GM23338 (cell line): ENCODE data around the gene PSMD14. TPM values are rescaled to one million over a fixed set of nuclear protein-coding genes. Genes with fewer than 3 reads are reported as not detected.
A peak's percentile ranks its signal among the peaks of the same experiment; 100 is the strongest.

ENCODE experiments used
- ATAC-seq: fragments of 200-7000 bp; cut with Tn5 transposase; 3 replicates; pipeline ENCODE4 v1.9.1; 2020
- DNase-seq: peaks from one replicate; pipeline ENCODE4 v3.0.0-alpha.2; 2015; ENCODE audit warnings: low spot score
- H2AFZ ChIP-seq: fragments of 200-600 bp; sonication (generic); 2 replicates; pipeline ENCODE4 v1.8.0; 2016; ENCODE audit warnings: antibody characterized with exemption, mild to moderate bottlenecking, moderate library complexity
- H3F3A ChIP-seq: fragments of 200-600 bp; sonication (generic); replicated peaks from 2 replicates; pipeline ENCODE4 v1.8.0; 2017; ENCODE audit warnings: antibody characterized with exemption, mixed run types, low read depth
- H3K27ac ChIP-seq: fragments of 200-600 bp; sonication (generic); 2 replicates; pipeline ENCODE4 v1.6.1; 2016; ENCODE audit warnings: low read depth
- H3K27me3 ChIP-seq: fragments of 200-600 bp; sonication (generic); 2 replicates; pipeline ENCODE4 v1.8.0; 2016; ENCODE audit warnings: mild to moderate bottlenecking, mixed run types, moderate library complexity; ENCODE audit not compliant: insufficient read depth
- H3K36me3 ChIP-seq: fragments of 200-600 bp; sonication (generic); 2 replicates; pipeline ENCODE4 v1.8.0; 2016; ENCODE audit warnings: mild to moderate bottlenecking; ENCODE audit not compliant: insufficient read depth
- H3K4me1 ChIP-seq: fragments of 200-600 bp; sonication (generic); 2 replicates; pipeline ENCODE4 v1.8.0; 2016; ENCODE audit warnings: mild to moderate bottlenecking, moderate library complexity; ENCODE audit not compliant: insufficient read depth
- H3K4me2 ChIP-seq: fragments of 200-600 bp; sonication (generic); 2 replicates; pipeline ENCODE4 v1.7.1; 2017; ENCODE audit warnings: mixed run types
- H3K4me3 ChIP-seq: fragments of 200-600 bp; sonication (generic); 2 replicates; pipeline ENCODE4 v1.6.1; 2016; ENCODE audit warnings: mixed run types
- H3K79me2 ChIP-seq: fragments of 200-600 bp; sonication (generic); replicated peaks from 2 replicates; pipeline ENCODE4 v1.8.0; 2017; ENCODE audit warnings: mild to moderate bottlenecking; ENCODE audit not compliant: insufficient read depth
- H3K9me2 ChIP-seq: fragments of 200-600 bp; sonication (generic); 2 replicates; pipeline ENCODE4 v1.8.0; 2017; ENCODE audit not compliant: insufficient read depth
- H4K20me1 ChIP-seq: fragments of 200-600 bp; sonication (generic); replicated peaks from 2 replicates; pipeline ENCODE4 v1.8.0; 2017; ENCODE audit warnings: mild to moderate bottlenecking; ENCODE audit not compliant: insufficient read depth
- H3K27ac Mint-ChIP-seq: 2 replicates; pipeline ENCODE4 v1.8.0; 2020; ENCODE audit warnings: inconsistent platforms, mild to moderate bottlenecking, moderate library complexity, mixed read lengths
- H3K27me3 Mint-ChIP-seq: 3 replicates; pipeline ENCODE4 v1.8.0; 2022; ENCODE audit warnings: low read depth, mild to moderate bottlenecking, moderate library complexity, mixed read lengths, inconsistent platforms; ENCODE audit not compliant: insufficient read depth, poor library complexity
- H3K36me3 Mint-ChIP-seq: 3 replicates; pipeline ENCODE4 v1.8.0; 2021; ENCODE audit warnings: low read depth, mild to moderate bottlenecking, inconsistent platforms, moderate library complexity, mixed read lengths
- H3K4me1 Mint-ChIP-seq: 3 replicates; pipeline ENCODE4 v1.8.0; 2020; ENCODE audit warnings: mild to moderate bottlenecking, inconsistent platforms, mixed read lengths
- H3K4me3 Mint-ChIP-seq: 3 replicates; pipeline ENCODE4 v1.8.0; 2021; ENCODE audit warnings: moderate library complexity, mild to moderate bottlenecking, inconsistent platforms, mixed read lengths
- H3K9me3 Mint-ChIP-seq: 3 replicates; pipeline ENCODE4 v1.8.0; 2020; ENCODE audit warnings: moderate library complexity, mild to moderate bottlenecking, inconsistent platforms, mixed read lengths
- CREB1 ChIP-seq: fragments of 250-450 bp; sonication (Bioruptor Pico); IDR thresholded peaks from 2 replicates; pipeline ENCODE4 v1.5.0; 2020; ENCODE audit warnings: low read depth, mild to moderate bottlenecking, moderate library complexity
- CTCF ChIP-seq, 2 experiments: fragments of 200-600 bp in 1 of 2; sonication (generic) in 1 of 2; conservative IDR thresholded peaks; 2 replicates each; pipeline versions ENCODE4 v1.5.1 to v1.6.1; 2016 to 2017; ENCODE audit warnings: antibody characterized with exemption in 2 of 2, low read depth in 2 of 2, mild to moderate bottlenecking in 2 of 2, moderate library complexity in 1 of 2
- EZH2 ChIP-seq: fragments of 200-600 bp; sonication (generic); IDR thresholded peaks from one replicate; pipeline ENCODE4 v1.8.0; 2017; ENCODE audit warnings: antibody characterized with exemption, mild to moderate bottlenecking, low read depth; ENCODE audit not compliant: unreplicated experiment
- EZH2phosphoT487 ChIP-seq: fragments of 200-600 bp; sonication (generic); IDR thresholded peaks from one replicate; pipeline ENCODE4 v1.8.1; 2018; ENCODE audit warnings: antibody characterized with exemption; ENCODE audit not compliant: unreplicated experiment
- JUNB ChIP-seq: IDR thresholded peaks from one replicate; pipeline ENCODE4 v1.6.1; 2016; ENCODE audit warnings: antibody characterized with exemption; ENCODE audit not compliant: unreplicated experiment
- NANOG ChIP-seq: IDR thresholded peaks from 2 replicates; pipeline ENCODE4 v1.6.1; 2016; ENCODE audit warnings: antibody characterized with exemption, borderline replicate concordance
- POLR2AphosphoS5 ChIP-seq: IDR thresholded peaks from 2 replicates; pipeline ENCODE4 v1.6.1; 2016; ENCODE audit warnings: antibody characterized with exemption, low read depth
- REST ChIP-seq: IDR thresholded peaks from one replicate; pipeline ENCODE4 v1.6.1; 2018; ENCODE audit warnings: antibody characterized with exemption; ENCODE audit not compliant: unreplicated experiment
- STAT1 ChIP-seq: IDR thresholded peaks from one replicate; pipeline ENCODE4 v1.6.1; 2016; ENCODE audit warnings: antibody characterized with exemption; ENCODE audit not compliant: unreplicated experiment
- ZNF114 ChIP-seq: fragments of 250-450 bp; sonication (Bioruptor Pico); IDR thresholded peaks from 2 replicates; pipeline ENCODE4 v1.5.0; 2020; ENCODE audit warnings: mild to moderate bottlenecking, moderate library complexity
- ZNF331 ChIP-seq: fragments of 250-450 bp; sonication (Bioruptor Pico); IDR thresholded peaks from 2 replicates; pipeline ENCODE4 v1.5.0; 2020; ENCODE audit warnings: low read depth, mild to moderate bottlenecking, moderate library complexity
- polyA plus RNA-seq: library from polyadenylated mRNA; unstranded; fragments of >200 nt; fragmentation: Nextera tagmentation; extraction: Ambion mirVana; gene quantifications from 2 replicates; pipeline ENCODE4 v1.2.1, GENCODE V29; 2016
- total RNA-seq: library from RNA; depleted of rRNA; stranded (reverse); fragments of >200 nt; shearing (Covaris generic); gene quantifications from 2 replicates; pipeline ENCODE4 v1.2.3, GENCODE V29; 2014
- TF ChIP-seq, protein P1 (sequence below): IDR thresholded peaks from 2 replicates; pipeline ENCODE4 v1.6.1; 2016; ENCODE audit warnings: antibody characterized with exemption
- TF ChIP-seq, protein P2 (sequence below): fragments of 250-450 bp; sonication (Bioruptor Pico); IDR thresholded peaks from 2 replicates; pipeline ENCODE4 v1.5.0; 2020; ENCODE audit warnings: mild to moderate bottlenecking, moderate library complexity

The PSMD14 gene
- total and polyA plus RNA-seq, 2 experiments from 2014 or later, result 92.2 to 123 TPM

DNA sequence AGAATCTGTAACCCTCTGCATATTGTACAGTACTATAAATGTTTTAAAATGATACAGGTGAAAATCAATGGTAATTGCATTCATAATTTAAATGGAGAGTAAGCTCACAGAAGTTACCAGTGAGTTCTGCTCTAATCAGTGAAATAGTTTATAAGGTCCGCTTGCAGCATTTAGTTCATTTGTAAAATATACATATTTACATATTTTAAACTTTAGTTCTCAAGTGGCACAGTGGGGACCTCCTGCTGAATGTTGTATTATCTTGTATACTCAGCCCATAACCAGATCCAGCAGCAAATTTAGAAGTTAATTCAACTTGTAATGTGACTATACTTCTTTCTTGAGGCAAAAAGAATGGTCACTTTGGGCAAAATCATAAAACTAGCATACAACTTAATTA lies 66.2 kb downstream of the PSMD14 start:
- H3K27ac ChIP-seq, result no peak overlapping the region
- H3F3A ChIP-seq, result no peaks in the 10 kb centered on the region
- H4K20me1 ChIP-seq, result no peaks in the 10 kb centered on the region; the same call in 1 of the 2 replicates
- H3K4me2 ChIP-seq, result peak overlapping the region; percentile 49
- no peaks in the 10 kb centered on the region for H3K36me3 ChIP-seq
- peak overlapping the region; percentile 5; the same call in 1 of the 2 replicates for H3K4me3 ChIP-seq
- TF ChIP-seq EZH2, result no peak
- no peak for TF ChIP-seq STAT1
- no peak for TF ChIP-seq REST
- TF ChIP-seq CTCF (conservative IDR thresholded peaks at IDR 0.05; ENCODE audit: low read depth in 2 of 2), result no peak
- TF ChIP-seq POLR2AphosphoS5, result no peak
- TF ChIP-seq ZNF331, result no peak
- TF ChIP-seq ZNF114 (CRISPR knock-in tag), result no peak
- no peak for TF ChIP-seq EZH2phosphoT487
- TF ChIP-seq, protein P1, sequence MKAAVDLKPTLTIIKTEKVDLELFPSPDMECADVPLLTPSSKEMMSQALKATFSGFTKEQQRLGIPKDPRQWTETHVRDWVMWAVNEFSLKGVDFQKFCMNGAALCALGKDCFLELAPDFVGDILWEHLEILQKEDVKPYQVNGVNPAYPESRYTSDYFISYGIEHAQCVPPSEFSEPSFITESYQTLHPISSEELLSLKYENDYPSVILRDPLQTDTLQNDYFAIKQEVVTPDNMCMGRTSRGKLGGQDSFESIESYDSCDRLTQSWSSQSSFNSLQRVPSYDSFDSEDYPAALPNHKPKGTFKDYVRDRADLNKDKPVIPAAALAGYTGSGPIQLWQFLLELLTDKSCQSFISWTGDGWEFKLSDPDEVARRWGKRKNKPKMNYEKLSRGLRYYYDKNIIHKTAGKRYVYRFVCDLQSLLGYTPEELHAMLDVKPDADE, result no peak
- TF ChIP-seq, protein P2, sequence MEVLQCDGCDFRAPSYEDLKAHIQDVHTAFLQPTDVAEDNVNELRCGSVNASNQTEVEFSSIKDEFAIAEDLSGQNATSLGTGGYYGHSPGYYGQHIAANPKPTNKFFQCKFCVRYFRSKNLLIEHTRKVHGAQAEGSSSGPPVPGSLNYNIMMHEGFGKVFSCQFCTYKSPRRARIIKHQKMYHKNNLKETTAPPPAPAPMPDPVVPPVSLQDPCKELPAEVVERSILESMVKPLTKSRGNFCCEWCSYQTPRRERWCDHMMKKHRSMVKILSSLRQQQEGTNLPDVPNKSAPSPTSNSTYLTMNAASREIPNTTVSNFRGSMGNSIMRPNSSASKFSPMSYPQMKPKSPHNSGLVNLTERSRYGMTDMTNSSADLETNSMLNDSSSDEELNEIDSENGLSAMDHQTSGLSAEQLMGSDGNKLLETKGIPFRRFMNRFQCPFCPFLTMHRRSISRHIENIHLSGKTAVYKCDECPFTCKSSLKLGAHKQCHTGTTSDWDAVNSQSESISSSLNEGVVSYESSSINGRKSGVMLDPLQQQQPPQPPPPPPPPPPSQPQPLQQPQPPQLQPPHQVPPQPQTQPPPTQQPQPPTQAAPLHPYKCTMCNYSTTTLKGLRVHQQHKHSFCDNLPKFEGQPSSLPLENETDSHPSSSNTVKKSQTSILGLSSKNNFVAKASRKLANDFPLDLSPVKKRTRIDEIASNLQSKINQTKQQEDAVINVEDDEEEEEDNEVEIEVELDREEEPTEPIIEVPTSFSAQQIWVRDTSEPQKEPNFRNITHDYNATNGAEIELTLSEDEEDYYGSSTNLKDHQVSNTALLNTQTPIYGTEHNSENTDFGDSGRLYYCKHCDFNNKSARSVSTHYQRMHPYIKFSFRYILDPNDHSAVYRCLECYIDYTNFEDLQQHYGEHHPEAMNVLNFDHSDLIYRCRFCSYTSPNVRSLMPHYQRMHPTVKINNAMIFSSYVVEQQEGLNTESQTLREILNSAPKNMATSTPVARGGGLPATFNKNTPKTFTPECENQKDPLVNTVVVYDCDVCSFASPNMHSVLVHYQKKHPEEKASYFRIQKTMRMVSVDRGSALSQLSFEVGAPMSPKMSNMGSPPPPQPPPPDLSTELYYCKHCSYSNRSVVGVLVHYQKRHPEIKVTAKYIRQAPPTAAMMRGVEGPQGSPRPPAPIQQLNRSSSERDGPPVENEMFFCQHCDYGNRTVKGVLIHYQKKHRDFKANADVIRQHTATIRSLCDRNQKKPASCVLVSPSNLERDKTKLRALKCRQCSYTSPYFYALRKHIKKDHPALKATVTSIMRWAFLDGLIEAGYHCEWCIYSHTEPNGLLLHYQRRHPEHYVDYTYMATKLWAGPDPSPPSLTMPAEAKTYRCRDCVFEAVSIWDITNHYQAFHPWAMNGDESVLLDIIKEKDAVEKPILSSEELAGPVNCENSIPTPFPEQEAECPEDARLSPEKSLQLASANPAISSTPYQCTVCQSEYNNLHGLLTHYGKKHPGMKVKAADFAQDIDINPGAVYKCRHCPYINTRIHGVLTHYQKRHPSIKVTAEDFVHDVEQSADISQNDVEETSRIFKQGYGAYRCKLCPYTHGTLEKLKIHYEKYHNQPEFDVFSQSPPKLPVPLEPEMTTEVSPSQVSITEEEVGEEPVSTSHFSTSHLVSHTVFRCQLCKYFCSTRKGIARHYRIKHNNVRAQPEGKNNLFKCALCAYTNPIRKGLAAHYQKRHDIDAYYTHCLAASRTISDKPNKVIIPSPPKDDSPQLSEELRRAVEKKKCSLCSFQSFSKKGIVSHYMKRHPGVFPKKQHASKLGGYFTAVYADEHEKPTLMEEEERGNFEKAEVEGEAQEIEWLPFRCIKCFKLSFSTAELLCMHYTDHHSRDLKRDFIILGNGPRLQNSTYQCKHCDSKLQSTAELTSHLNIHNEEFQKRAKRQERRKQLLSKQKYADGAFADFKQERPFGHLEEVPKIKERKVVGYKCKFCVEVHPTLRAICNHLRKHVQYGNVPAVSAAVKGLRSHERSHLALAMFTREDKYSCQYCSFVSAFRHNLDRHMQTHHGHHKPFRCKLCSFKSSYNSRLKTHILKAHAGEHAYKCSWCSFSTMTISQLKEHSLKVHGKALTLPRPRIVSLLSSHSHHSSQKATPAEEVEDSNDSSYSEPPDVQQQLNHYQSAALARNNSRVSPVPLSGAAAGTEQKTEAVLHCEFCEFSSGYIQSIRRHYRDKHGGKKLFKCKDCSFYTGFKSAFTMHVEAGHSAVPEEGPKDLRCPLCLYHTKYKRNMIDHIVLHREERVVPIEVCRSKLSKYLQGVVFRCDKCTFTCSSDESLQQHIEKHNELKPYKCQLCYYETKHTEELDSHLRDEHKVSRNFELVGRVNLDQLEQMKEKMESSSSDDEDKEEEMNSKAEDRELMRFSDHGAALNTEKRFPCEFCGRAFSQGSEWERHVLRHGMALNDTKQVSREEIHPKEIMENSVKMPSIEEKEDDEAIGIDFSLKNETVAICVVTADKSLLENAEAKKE (CRISPR knock-in tag), result no peak
- no peak for TF ChIP-seq NANOG
- TF ChIP-seq CREB1 (CRISPR knock-in tag), result no peak
- TF ChIP-seq JUNB, result no peak
- Mint-ChIP-seq H3K27me3 (no peaks in the 10 kb centered on the region), H3K9me3 (no peaks in the 10 kb centered on the region), H3K27ac (no peak overlapping the region), H3K4me3 (no peak overlapping the region), H3K36me3 (peaks cover 5% of the 10 kb centered on the region; the same call in 2 of the 3 replicates), H3K4me1 (peaks cover 51% of the 10 kb centered on the region)
- 0 out of 2 replicates have a peak, but pooled peaks cover 7% of the 10 kb centered on the region for H3K79me2 ChIP-seq
- no peak overlapping the region for H2AFZ ChIP-seq
- H3K9me2 ChIP-seq, result no peaks in the 10 kb centered on the region
- no peaks in the 10 kb centered on the region for H3K27me3 ChIP-seq
- peaks cover 52% of the 10 kb centered on the region for H3K4me1 ChIP-seq
- no peak for DNase-seq
- no peak for ATAC-seq
